IMR-90 (cell line): ENCODE results near the gene UGT1A1. TPM values are rescaled to one million over a fixed set of nuclear protein-coding genes. Genes with fewer than 3 reads are reported as not detected.

Experiments
- ATAC-seq: fragments of 200-7000 bp; cut with Tn5 transposase; 2 replicates; pipeline ENCODE4 v1.9.1; 2020; ENCODE audit warnings: low read depth, mild to moderate bottlenecking, moderate library complexity
- BruUV-seq: library from RNA; stranded (reverse); fragments of 400-500 nt; replicated peaks from 2 replicates; lab custom pipeline; 2021; lab: Mats Ljungman, UMichigan
- CTCF ChIA-PET: fragments of 300-600 bp; formaldehyde crosslinking; extraction: SDS; loops from one replicate; lab custom pipeline; 2021; ENCODE audit warnings: antibody characterized with exemption; lab: Yijun Ruan, JAX
- POLR2A ChIA-PET: fragments of 300-600 bp; sonication (Branson Sonifier 250); formaldehyde crosslinking; loops from one replicate; lab custom pipeline; 2022; ENCODE audit warnings: antibody characterized with exemption; ENCODE audit not compliant: unreplicated experiment; lab: Charles Lee
- DNase-seq: peaks from one replicate; pipeline ENCODE4 v3.0.0; 2013
- H2AFZ ChIP-seq: replicated peaks from 2 replicates; pipeline ENCODE3; 2013; ENCODE audit warnings: low read length, mild to moderate bottlenecking; ENCODE audit not compliant: poor library complexity
- H2AK5ac ChIP-seq: 2 replicates; pipeline ENCODE4 v1.6.1; 2013; ENCODE audit warnings: low read depth, low read length, inconsistent platforms
- H2AK9ac ChIP-seq: replicated peaks from 2 replicates; pipeline ENCODE3; 2013; ENCODE audit warnings: mild to moderate bottlenecking, low read depth, low read length, moderate library complexity; ENCODE audit not compliant: poor library complexity
- H2BK120ac ChIP-seq: 2 replicates; pipeline ENCODE4 v1.6.1; 2013; ENCODE audit warnings: low read depth, low read length, inconsistent platforms
- H2BK15ac ChIP-seq: 3 replicates; pipeline ENCODE4 v1.6.1; 2013; ENCODE audit warnings: low read depth, low read length, inconsistent platforms
- H2BK20ac ChIP-seq: 2 replicates; pipeline ENCODE4 v1.6.1; 2013; ENCODE audit warnings: low read depth, mild to moderate bottlenecking, inconsistent platforms, low read length, moderate library complexity
- H2BK5ac ChIP-seq: 2 replicates; pipeline ENCODE4 v1.6.1; 2013; ENCODE audit warnings: mild to moderate bottlenecking, low read depth, low read length, inconsistent platforms; ENCODE audit not compliant: poor library complexity, severe bottlenecking
- H3K14ac ChIP-seq: replicated peaks from 2 replicates; pipeline ENCODE4 v1.6.1; 2013; ENCODE audit warnings: low read depth, low read length, inconsistent platforms
- H3K18ac ChIP-seq: 2 replicates; pipeline ENCODE4 v1.6.1; 2013; ENCODE audit warnings: low read depth, low read length, control low read depth
- H3K23ac ChIP-seq: 2 replicates; pipeline ENCODE4 v1.6.1; 2013; ENCODE audit warnings: low read depth, low read length, inconsistent platforms
- H3K27ac ChIP-seq: 2 replicates; pipeline ENCODE4 v1.5.1; 2013; ENCODE audit warnings: mild to moderate bottlenecking, control low read depth, low read length; ENCODE audit not compliant: insufficient read depth
- H3K27me3 ChIP-seq: 2 replicates; pipeline ENCODE4 v1.6.1; 2013; ENCODE audit warnings: low read length; ENCODE audit not compliant: control insufficient read depth, insufficient read depth
- H3K36me3 ChIP-seq: 2 replicates; pipeline ENCODE4 v1.6.1; 2013; ENCODE audit warnings: low read length, mixed read lengths; ENCODE audit not compliant: control insufficient read depth, insufficient read depth
- H3K4ac ChIP-seq: 2 replicates; pipeline ENCODE4 v1.6.1; 2013; ENCODE audit warnings: low read depth, low read length, inconsistent platforms
- H3K4me1 ChIP-seq: 2 replicates; pipeline ENCODE4 v1.6.1; 2013; ENCODE audit warnings: low read length, mixed read lengths; ENCODE audit not compliant: control insufficient read depth, insufficient read depth
- H3K4me2 ChIP-seq: 2 replicates; pipeline ENCODE4 v1.6.1; 2013; ENCODE audit warnings: low read depth, mild to moderate bottlenecking, control low read depth, low read length, moderate library complexity
- H3K4me3 ChIP-seq: 2 replicates; pipeline ENCODE4 v1.5.1; 2013; ENCODE audit warnings: low read depth, mild to moderate bottlenecking, control low read depth, low read length, moderate library complexity; ENCODE audit not compliant: insufficient read depth
- H3K56ac ChIP-seq: 2 replicates; pipeline ENCODE4 v1.6.1; 2013; ENCODE audit warnings: low read length, inconsistent platforms; ENCODE audit not compliant: insufficient read depth; ENCODE audit errors: extremely low read depth
- H3K79me1 ChIP-seq, 2 experiments: 2 replicates each; pipeline ENCODE4 v1.6.1; 2013; ENCODE audit warnings: low read length in 2 of 2, inconsistent platforms in 1 of 2, low read depth in 1 of 2
- H3K9ac ChIP-seq: 2 replicates; pipeline ENCODE4 v1.6.1; 2013; ENCODE audit warnings: low read depth, low read length, control low read depth
- H3K9me1 ChIP-seq: 2 replicates; pipeline ENCODE4 v1.6.1; 2013; ENCODE audit warnings: low read length, inconsistent platforms; ENCODE audit not compliant: insufficient read depth
- H3K9me3 ChIP-seq: 2 replicates; pipeline ENCODE4 v1.6.1; 2013; ENCODE audit warnings: low read length; ENCODE audit not compliant: control insufficient read depth, insufficient read depth
- H4K20me1 ChIP-seq: 2 replicates; pipeline ENCODE4 v1.6.1; 2013; ENCODE audit warnings: low read length, inconsistent platforms; ENCODE audit not compliant: insufficient read depth
- H4K5ac ChIP-seq: 2 replicates; pipeline ENCODE4 v1.6.1; 2013; ENCODE audit warnings: mild to moderate bottlenecking, low read depth, low read length, control low read depth
- H4K8ac ChIP-seq, 2 experiments: 2 replicates each; pipeline ENCODE4 v1.6.1; 2013; ENCODE audit warnings: low read depth in 2 of 2, low read length in 2 of 2, control low read depth in 1 of 2, inconsistent platforms in 1 of 2
- H4K91ac ChIP-seq: 2 replicates; pipeline ENCODE4 v1.6.1; 2013; ENCODE audit warnings: low read depth, low read length, inconsistent platforms; ENCODE audit not compliant: insufficient read depth
- BHLHE40 ChIP-seq: fragments of 150-350 bp; IDR thresholded peaks from 2 replicates; pipeline ENCODE4 v1.6.1; 2016; ENCODE audit warnings: mild to moderate bottlenecking, low read depth, low read length
- CEBPB ChIP-seq: IDR thresholded peaks from 2 replicates; pipeline ENCODE4 v1.6.1; 2012; ENCODE audit warnings: low read depth, low read length, improper control_type of control experiment
- CHD1 ChIP-seq: IDR thresholded peaks from 2 replicates; pipeline ENCODE4 v1.6.1; 2012; ENCODE audit warnings: low read depth, low read length, improper control_type of control experiment
- ELK1 ChIP-seq: fragments of 150-350 bp; IDR thresholded peaks from 2 replicates; pipeline ENCODE4 v1.6.1; 2016; ENCODE audit warnings: low read depth, mild to moderate bottlenecking, low read length, moderate library complexity, borderline replicate concordance
- FOS ChIP-seq: fragments of 150-350 bp; IDR thresholded peaks from 2 replicates; pipeline ENCODE4 v1.6.1; 2016; ENCODE audit warnings: low read depth, low read length
- MAFK ChIP-seq: IDR thresholded peaks from 2 replicates; pipeline ENCODE4 v1.6.1; 2012; ENCODE audit warnings: low read depth, low read length, improper control_type of control experiment
- MAZ ChIP-seq: IDR thresholded peaks from 2 replicates; pipeline ENCODE4 v1.6.1; 2012; ENCODE audit warnings: low read depth, mild to moderate bottlenecking, low read length, improper control_type of control experiment, moderate library complexity, borderline replicate concordance
- MXI1 ChIP-seq: IDR thresholded peaks from 2 replicates; pipeline ENCODE4 v1.6.1; 2012; ENCODE audit warnings: low read depth, mild to moderate bottlenecking, low read length, moderate library complexity, borderline replicate concordance
- NFE2L2 ChIP-seq: fragments of 150-350 bp; IDR thresholded peaks from 2 replicates; pipeline ENCODE4 v1.6.1; 2016; ENCODE audit warnings: low read depth, mild to moderate bottlenecking, low read length
- POLR2A ChIP-seq: IDR thresholded peaks from 2 replicates; pipeline ENCODE4 v1.6.1; 2012; ENCODE audit warnings: mild to moderate bottlenecking, low read depth, low read length
- RAD21 ChIP-seq: IDR thresholded peaks from 2 replicates; pipeline ENCODE4 v1.6.1; 2012; ENCODE audit warnings: low read length, improper control_type of control experiment
- RCOR1 ChIP-seq: IDR thresholded peaks from 2 replicates; pipeline ENCODE4 v1.6.1; 2012; ENCODE audit warnings: mild to moderate bottlenecking, low read length, improper control_type of control experiment; ENCODE audit not compliant: insufficient replicate concordance
- RFX5 ChIP-seq: IDR thresholded peaks from 2 replicates; pipeline ENCODE4 v1.8.0; 2012; ENCODE audit warnings: low read depth, mild to moderate bottlenecking, low read length, moderate library complexity
- SMC3 ChIP-seq: fragments of 150-350 bp; IDR thresholded peaks from 2 replicates; pipeline ENCODE4 v1.6.1; 2016; ENCODE audit warnings: low read depth, mild to moderate bottlenecking, antibody characterized with exemption, low read length, moderate library complexity
- dilution Hi-C: fragments of 300-500 bp; cut with HindIII; formaldehyde crosslinking; loops from one replicate; pipeline ENCODE4 v1.14.3; 2018; ENCODE audit warnings: low sequenced_read_pairs; ENCODE audit not compliant: unreplicated experiment
- in situ Hi-C: fragments of 300-500 bp; cut with MboI; formaldehyde crosslinking; loops from 3 replicates; pipeline ENCODE4 v1.14.3; 2019; ENCODE audit warnings: low sequenced_read_pairs, inconsistent platforms, mixed read lengths
- intact Hi-C: fragments of 100-400 bp; cut with micrococcal nuclease; formaldehyde crosslinking; loops from 2 replicates; pipeline ENCODE4 v1.10.0; 2022
- polyA plus RNA-seq, 3 experiments: library from polyadenylated mRNA; depleted of rRNA; stranded (reverse); fragments of >200 nt; gene quantifications; 2 replicates each; pipeline ENCODE4 v1.2.3, GENCODE V29; 2012; ENCODE audit warnings: low replicate concordance in 1 of 3
- total RNA-seq: library from RNA; depleted of rRNA; stranded (reverse); fragments of >200 nt; gene quantifications from 2 replicates; pipeline ENCODE4 v1.2.3, GENCODE V29; 2012
- TF ChIP-seq, protein P1 (sequence below): conservative IDR thresholded peaks from 2 replicates; pipeline ENCODE4 v1.5.1; 2012; ENCODE audit warnings: mild to moderate bottlenecking, low read depth, low read length, improper control_type of control experiment
- TF ChIP-seq, protein P2 (sequence below): fragments of 150-350 bp; IDR thresholded peaks from 2 replicates; pipeline ENCODE4 v1.6.1; 2017; ENCODE audit warnings: mild to moderate bottlenecking, antibody characterized with exemption, low read length, low read depth

UGT1A1 gene
- total and polyA plus RNA-seq, 2 of the 4 experiments (the other 2 are of a cell fraction) = not detected

DNA sequence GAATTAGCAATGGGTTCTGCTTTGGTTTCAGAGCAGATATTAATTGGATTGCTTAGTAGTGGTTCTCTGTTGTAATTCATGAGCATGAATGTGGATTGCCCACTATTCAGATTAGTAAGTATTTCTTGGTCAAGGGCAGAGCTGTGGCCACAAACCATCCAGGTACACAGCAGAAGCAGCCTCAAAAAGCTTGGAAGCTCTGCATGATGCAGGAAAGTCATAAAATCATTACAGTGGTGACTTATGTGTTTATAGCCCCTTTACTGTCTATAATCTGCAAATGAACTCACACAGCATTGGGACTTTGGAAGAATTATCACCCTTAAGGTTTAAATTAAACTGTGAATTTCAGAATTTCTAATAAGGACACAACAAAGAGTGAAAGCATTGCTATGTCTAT is 1.9 kb upstream of the UGT1A1 start:
- Histone ChIP-seq H4K20me1 (no peaks in the 10 kb centered on the region), H2AK9ac (no peak overlapping the region), H3K9me1 (no peaks in the 10 kb centered on the region), H4K91ac (no peak overlapping the region), H3K14ac (no peak overlapping the region), H3K79me1 (no peaks in the 10 kb centered on the region), H2BK120ac (no peak overlapping the region), H3K4ac (no peak overlapping the region), H2BK15ac (no peak overlapping the region), H3K27ac (no peak overlapping the region), H3K9me3 (no peaks in the 10 kb centered on the region), H2AFZ (no peak overlapping the region), H3K4me3 (no peak overlapping the region), H3K56ac (no peak overlapping the region), H3K4me1 (peaks cover 3% of the 10 kb centered on the region), H2BK5ac (no peak overlapping the region), H3K27me3 (no peaks in the 10 kb centered on the region), H3K36me3 (no peaks in the 10 kb centered on the region), H3K18ac (no peak overlapping the region), H2BK20ac (no peak overlapping the region), H4K8ac (no peak overlapping the region), H2AK5ac (no peak overlapping the region), H3K23ac (no peak overlapping the region), H4K5ac (no peak overlapping the region), H3K9ac (no peak overlapping the region), H3K4me2 (no peak overlapping the region)
- DNase-seq = no peak
- intact Hi-C loops (no loop called here), in situ Hi-C loops (no loop called here), dilution Hi-C loops (no loop called here)
- no peak for ATAC-seq
- TF ChIP-seq, protein P1, sequence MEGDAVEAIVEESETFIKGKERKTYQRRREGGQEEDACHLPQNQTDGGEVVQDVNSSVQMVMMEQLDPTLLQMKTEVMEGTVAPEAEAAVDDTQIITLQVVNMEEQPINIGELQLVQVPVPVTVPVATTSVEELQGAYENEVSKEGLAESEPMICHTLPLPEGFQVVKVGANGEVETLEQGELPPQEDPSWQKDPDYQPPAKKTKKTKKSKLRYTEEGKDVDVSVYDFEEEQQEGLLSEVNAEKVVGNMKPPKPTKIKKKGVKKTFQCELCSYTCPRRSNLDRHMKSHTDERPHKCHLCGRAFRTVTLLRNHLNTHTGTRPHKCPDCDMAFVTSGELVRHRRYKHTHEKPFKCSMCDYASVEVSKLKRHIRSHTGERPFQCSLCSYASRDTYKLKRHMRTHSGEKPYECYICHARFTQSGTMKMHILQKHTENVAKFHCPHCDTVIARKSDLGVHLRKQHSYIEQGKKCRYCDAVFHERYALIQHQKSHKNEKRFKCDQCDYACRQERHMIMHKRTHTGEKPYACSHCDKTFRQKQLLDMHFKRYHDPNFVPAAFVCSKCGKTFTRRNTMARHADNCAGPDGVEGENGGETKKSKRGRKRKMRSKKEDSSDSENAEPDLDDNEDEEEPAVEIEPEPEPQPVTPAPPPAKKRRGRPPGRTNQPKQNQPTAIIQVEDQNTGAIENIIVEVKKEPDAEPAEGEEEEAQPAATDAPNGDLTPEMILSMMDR = no peak
- TF ChIP-seq RFX5 = no peak
- no peak for TF ChIP-seq SMC3
- no peak for TF ChIP-seq CEBPB
- TF ChIP-seq MAZ = no peak
- TF ChIP-seq NFE2L2 = no peak
- no peak for TF ChIP-seq RAD21
- no peak for TF ChIP-seq RCOR1
- no peak for TF ChIP-seq MAFK
- no peak for TF ChIP-seq ELK1
- TF ChIP-seq POLR2A = no peak
- TF ChIP-seq, protein P2, sequence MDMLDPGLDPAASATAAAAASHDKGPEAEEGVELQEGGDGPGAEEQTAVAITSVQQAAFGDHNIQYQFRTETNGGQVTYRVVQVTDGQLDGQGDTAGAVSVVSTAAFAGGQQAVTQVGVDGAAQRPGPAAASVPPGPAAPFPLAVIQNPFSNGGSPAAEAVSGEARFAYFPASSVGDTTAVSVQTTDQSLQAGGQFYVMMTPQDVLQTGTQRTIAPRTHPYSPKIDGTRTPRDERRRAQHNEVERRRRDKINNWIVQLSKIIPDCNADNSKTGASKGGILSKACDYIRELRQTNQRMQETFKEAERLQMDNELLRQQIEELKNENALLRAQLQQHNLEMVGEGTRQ = no peak
- TF ChIP-seq MXI1 = no peak
- TF ChIP-seq FOS = no peak
- no peak for TF ChIP-seq CHD1
- no peak for TF ChIP-seq BHLHE40
- no TSS peak for BruUV-seq
- ChIA-PET CTCF (no interaction called here), POLR2A (no interaction called here)
